Thyroid gland (tissue), 4 donors: ENCODE results near the gene CCDC107. TPM values are rescaled to one million over a fixed set of nuclear protein-coding genes. Genes with fewer than 3 reads are reported as not detected.

Experiments used
- DNase-seq, 2 donors: peaks; one replicate each; pipeline ENCODE4 v3.0.0-alpha.2; 2019
- H3K27ac ChIP-seq, 3 donors: fragments of 200-600 bp; sonication (generic); 1 replicate in 2 of 3; 2 replicates in 1 of 3; pipeline ENCODE4 v1.5.1; 2016 to 2019; ENCODE audit warnings: mild to moderate bottlenecking in 1 of 3, moderate library complexity in 1 of 3
- H3K27me3 ChIP-seq: fragments of 200-600 bp; sonication (generic); one replicate; pipeline ENCODE4 v1.5.1; 2019
- H3K36me3 ChIP-seq, 2 donors: fragments of 200-600 bp; sonication (generic); one replicate each; pipeline ENCODE4 v1.5.1; 2016 to 2019
- H3K4me1 ChIP-seq, 2 donors: fragments of 200-600 bp; sonication (generic); one replicate each; pipeline ENCODE4 v1.5.1; 2017 to 2019
- H3K4me3 ChIP-seq, 3 donors: fragments of 200-600 bp; sonication (generic); replicated peaks in 1 of 3; 1 replicate in 2 of 3; 2 replicates in 1 of 3; pipeline ENCODE4 v1.5.1; 2016; ENCODE audit warnings: mild to moderate bottlenecking in 1 of 3
- H3K9me3 ChIP-seq: fragments of 200-600 bp; sonication (generic); one replicate; pipeline ENCODE4 v1.5.1; 2017
- CTCF ChIP-seq, 6 experiments: fragments of 200-600 bp in 3 of 6; fragments of 450-650 bp in 3 of 6; sonication (generic) in 3 of 6; IDR thresholded peaks; one replicate each; pipeline ENCODE4 v1.5.1; 2016 to 2019; ENCODE audit warnings: antibody characterized with exemption in 6 of 6, mild to moderate bottlenecking in 2 of 6, inconsistent platforms in 1 of 6, moderate library complexity in 1 of 6
- POLR2A ChIP-seq, 2 donors: fragments of 450-650 bp; IDR thresholded peaks; one replicate each; pipeline ENCODE4 v1.6.1; 2017; ENCODE audit warnings: antibody characterized with exemption in 2 of 2, mild to moderate bottlenecking in 2 of 2, moderate library complexity in 1 of 2
- WGBS, 2 donors: methylation state at CpG; one replicate each; pipeline ENCODE4 v1.1.5; 2017; 5-methylcytosine and 5-hydroxymethylcytosine counted together
- intact Hi-C: fragments of 100-400 bp; cut with DNase I; formaldehyde crosslinking; loops from one replicate; pipeline ENCODE4 v1.15.1; 2023
- total RNA-seq, 4 donors: library from RNA; depleted of rRNA; stranded (reverse); fragments of >200 nt; gene quantifications; one replicate each; pipeline ENCODE4 v1.2.3, GENCODE V29; 2016

CCDC107 gene
- total RNA-seq, 4 donors from 2014 or later = 21.0 to 40.9 (median 27.9) TPM

DNA sequence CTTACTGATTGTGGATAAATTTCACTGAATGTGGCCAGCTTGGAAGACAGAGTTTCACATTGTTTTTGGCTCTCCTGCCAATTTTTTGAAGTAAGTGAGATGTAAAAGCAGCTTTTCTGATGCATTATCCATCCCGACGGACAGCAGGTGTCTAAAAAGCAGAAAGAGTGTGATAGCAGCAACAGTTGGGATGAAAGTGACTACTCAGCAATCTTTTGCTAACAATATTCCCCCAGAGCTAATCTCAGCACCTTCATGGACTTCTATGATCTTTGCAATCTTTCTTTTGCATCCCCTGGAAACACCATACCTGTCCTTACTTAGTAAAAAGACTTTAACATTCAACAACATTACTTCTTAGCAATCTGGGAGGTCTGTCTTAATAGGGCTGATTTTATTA, 45.2 kb upstream of the CCDC107 start:
- Histone ChIP-seq H3K9me3 (no peaks in the 10 kb centered on the region), H3K4me1 (peaks cover 5 to 6% of the 10 kb centered on the region in 2 donors), H3K36me3 (peaks cover 17 to 19% of the 10 kb centered on the region in 2 donors), H3K27me3 (no peaks in the 10 kb centered on the region), H3K27ac (no peak overlapping the region), H3K4me3 (no peak overlapping the region)
- no peak for DNase-seq
- TF ChIP-seq CTCF (IDR thresholded peaks at IDR 0.05) (no peak), POLR2A (IDR thresholded peaks at IDR 0.05) (no peak)
- 94 to 97% methylated on average over 2 of the region's 2 CpGs for WGBS, 2 donors
- intact Hi-C loops = no loop called here

- TF ChIP-seq POLR2A (IDR thresholded peaks at IDR 0.05) (no peak), CTCF (IDR thresholded peaks at IDR 0.05) (no peak)
- Histone ChIP-seq H3K27me3 (no peaks in the 10 kb centered on the region), H3K36me3 (no peaks in the 10 kb centered on the region), H3K4me3 (no peak overlapping the region), H3K4me1 (peaks cover 5 to 6% of the 10 kb centered on the region in 2 donors), H3K9me3 (no peaks in the 10 kb centered on the region), H3K27ac (no peak overlapping the region)
- WGBS, 2 donors = 80 to 82% methylated on average over 17 of the region's 17 CpGs
- no peak for DNase-seq
- intact Hi-C loops = no loop called here
Measured at GRCh38 chr9:35615981-35616680, 42.0 kb upstream of the CCDC107 start.

- TF ChIP-seq POLR2A (IDR thresholded peaks at IDR 0.05) (no peak), CTCF (IDR thresholded peaks at IDR 0.05) (no peak)
- peaks cover 6 to 8% of the 10 kb centered on the region in 2 donors for H3K4me1 ChIP-seq
- peak; percentile 69 to 74 for DNase-seq
- no peaks in the 10 kb centered on the region for H3K36me3 ChIP-seq
- WGBS, 2 donors = 10 to 11% methylated on average over 40 to 48 of the region's 51 CpGs
- H3K27me3 ChIP-seq = no peaks in the 10 kb centered on the region
- H3K4me3 ChIP-seq = peak overlapping the region in 2 of 3 donors; percentile 13 to 29
- no peaks in the 10 kb centered on the region for H3K9me3 ChIP-seq
- intact Hi-C loops = no loop called here
- H3K27ac ChIP-seq = no peak overlapping the region
Measured at GRCh38 chr9:35616681-35617459, 41.2 kb upstream of the CCDC107 start.

- Histone ChIP-seq H3K27me3 (no peaks in the 10 kb centered on the region), H3K4me1 (peaks cover 9 to 15% of the 10 kb centered on the region in 2 donors), H3K27ac (no peak overlapping the region), H3K9me3 (no peaks in the 10 kb centered on the region), H3K4me3 (no peak overlapping the region), H3K36me3 (no peaks in the 10 kb centered on the region)
- DNase-seq = no peak
- intact Hi-C loops = no loop called here
- no peak for TF ChIP-seq CTCF (IDR thresholded peaks at IDR 0.05)
- 66 to 68% methylated on average over 8 of the region's 8 CpGs for WGBS, 2 donors
Measured at GRCh38 chr9:35617548-35617947, 40.5 kb upstream of the CCDC107 start.

GRCh38 chr9:35618325-35618727, 39.8 kb upstream of the CCDC107 start, which contains the start of gene CD72:
Gene CD72, minus strand, starts transcription at chr9:35618413. Its CDS starts 110 bp downstream, at chr9:35618303.
- H3K27ac ChIP-seq = no peak within 1 kb of the TSS
- no peaks in the 10 kb centered on the region for H3K36me3 ChIP-seq
- peaks cover 15 to 20% of the 10 kb centered on the region in 2 donors for H3K4me1 ChIP-seq
- intact Hi-C loops = no loop called here
- TF ChIP-seq POLR2A (IDR thresholded peaks at IDR 0.05) (no peak), CTCF (IDR thresholded peaks at IDR 0.05) (no peak)
- H3K4me3 ChIP-seq = peak within 1 kb of the TSS in 1 of 3 donors; percentile 29
- no peak for DNase-seq
- WGBS, 2 donors = 88 to 91% methylated on average over 5 to 7 of the region's 7 CpGs
- H3K9me3 ChIP-seq = no peaks in the 10 kb centered on the region
- H3K27me3 ChIP-seq = no peaks in the 10 kb centered on the region
